GM12878 (cell line): ENCODE measurements around the gene CCDC57. TPM values are rescaled to one million over a fixed set of nuclear protein-coding genes. Genes with fewer than 3 reads are reported as not detected.

ENCODE experiments used
- BRCA1 ChIP-seq: IDR thresholded peaks from 2 replicates; pipeline ENCODE4 v1.6.1; 2011; ENCODE audit warnings: low read depth, low read length, improper control_type of control experiment
- CUX1 ChIP-seq: IDR thresholded peaks from 2 replicates; pipeline ENCODE4 v1.6.1; 2012; ENCODE audit warnings: improper control_type of control experiment, low read depth, low read length; ENCODE audit not compliant: insufficient replicate concordance
- ESRRA ChIP-seq: IDR thresholded peaks from 2 replicates; pipeline ENCODE4 v1.6.1; 2012; ENCODE audit warnings: mild to moderate bottlenecking, low read length, improper control_type of control experiment
- HDAC2 ChIP-seq: fragments of 200-600 bp; sonication (generic); IDR thresholded peaks from 2 replicates; pipeline ENCODE4 v1.6.1; 2017
- HSF1 ChIP-seq: fragments of 150-350 bp; IDR thresholded peaks from 2 replicates; pipeline ENCODE4 v1.6.1; 2014; ENCODE audit warnings: mild to moderate bottlenecking, low read depth, low read length
- IRF3 ChIP-seq: fragments of 450-650 bp; IDR thresholded peaks from 2 replicates; pipeline ENCODE4 v1.6.1; 2014; ENCODE audit warnings: mild to moderate bottlenecking
- JUNB ChIP-seq: IDR thresholded peaks from 2 replicates; pipeline ENCODE4 v1.6.1; 2016; ENCODE audit warnings: antibody characterized with exemption, mild to moderate bottlenecking
- LARP7 ChIP-seq: fragments of 450-650 bp; IDR thresholded peaks from 2 replicates; pipeline ENCODE4 v1.6.1; 2017; ENCODE audit warnings: mild to moderate bottlenecking
- MEF2B ChIP-seq: fragments of 450-650 bp; IDR thresholded peaks from 2 replicates; pipeline ENCODE4 v1.6.1; 2018; ENCODE audit warnings: mild to moderate bottlenecking, moderate library complexity; ENCODE audit not compliant: partially characterized antibody, poor library complexity, severe bottlenecking
- PML ChIP-seq: IDR thresholded peaks from 2 replicates; pipeline ENCODE4 v1.6.1; 2012; ENCODE audit warnings: low read length, inconsistent platforms
- RAD21 ChIP-seq: IDR thresholded peaks from 2 replicates; pipeline ENCODE4 v1.6.1; 2011; ENCODE audit warnings: mild to moderate bottlenecking, low read depth, low read length, moderate library complexity; ENCODE audit not compliant: insufficient read depth
- SRF ChIP-seq, 2 experiments: IDR thresholded peaks; 2 replicates each; pipeline ENCODE4 v1.6.1; 2011; ENCODE audit warnings: low read depth in 2 of 2, low read length in 2 of 2, mild to moderate bottlenecking in 1 of 2, moderate library complexity in 1 of 2
- SUZ12 ChIP-seq: fragments of 200-600 bp; sonication (generic); IDR thresholded peaks from one replicate; pipeline ENCODE4 v1.6.1; 2018; ENCODE audit warnings: antibody characterized with exemption, mild to moderate bottlenecking; ENCODE audit not compliant: unreplicated experiment
- YBX1 ChIP-seq: fragments of 450-650 bp; IDR thresholded peaks from 2 replicates; pipeline ENCODE4 v1.6.1; 2016; ENCODE audit warnings: antibody characterized with exemption
- ZNF24 ChIP-seq: fragments of 450-650 bp; IDR thresholded peaks from 2 replicates; pipeline ENCODE4 v1.6.1; 2017; ENCODE audit warnings: antibody characterized with exemption, mild to moderate bottlenecking
- ZNF384 ChIP-seq: IDR thresholded peaks from 2 replicates; pipeline ENCODE4 v1.6.1; 2012; ENCODE audit warnings: low read depth, mild to moderate bottlenecking, low read length, improper control_type of control experiment, borderline replicate concordance
- ZNF622 ChIP-seq: fragments of 450-650 bp; IDR thresholded peaks from 2 replicates; pipeline ENCODE4 v1.6.1; 2017; ENCODE audit warnings: mild to moderate bottlenecking, inconsistent platforms
- polyA plus RNA-seq, 11 experiments: library from polyadenylated mRNA; depleted of rRNA in 4 of 11; unstranded in 6 of 11; stranded (reverse) in 5 of 11; fragments of >200 nt; fragmentation: Nextera tagmentation in 4 of 11; fragmentation: Illumina TruSeq in 1 of 11; extraction: Ambion mirVana in 4 of 11; extraction: Trizol in 1 of 11; gene quantifications; 1 replicate in 1 of 11; 2 replicates in 10 of 11; pipeline versions ENCODE4 v1.2.1 to v1.2.3, GENCODE V29; 2011 to 2016; ENCODE audit warnings: inconsistent platforms in 2 of 11, missing spikeins in 2 of 11, low read depth in 1 of 11
- total RNA-seq, 4 experiments: library from RNA; depleted of rRNA in 3 of 4; stranded (reverse); fragments of >200 nt in 3 of 4; fragmentation: Illumina TruSeq in 1 of 4; extraction: Trizol in 1 of 4; gene quantifications; 2 replicates each; pipeline versions ENCODE4 v1.2.1 to v1.2.3, GENCODE V29; 2013 to 2021
- TF ChIP-seq, protein P1 (sequence below): fragments of 450-650 bp; IDR thresholded peaks from 2 replicates; pipeline ENCODE4 v1.6.1; 2017; ENCODE audit warnings: antibody characterized with exemption, mild to moderate bottlenecking, moderate library complexity

CCDC57 gene
- total and polyA plus RNA-seq, 10 of the 15 experiments (the other 5 are each of a cell fraction or from before 2014, with no cell fraction given): 5.4 to 123 (median 45.8) TPM

DNA sequence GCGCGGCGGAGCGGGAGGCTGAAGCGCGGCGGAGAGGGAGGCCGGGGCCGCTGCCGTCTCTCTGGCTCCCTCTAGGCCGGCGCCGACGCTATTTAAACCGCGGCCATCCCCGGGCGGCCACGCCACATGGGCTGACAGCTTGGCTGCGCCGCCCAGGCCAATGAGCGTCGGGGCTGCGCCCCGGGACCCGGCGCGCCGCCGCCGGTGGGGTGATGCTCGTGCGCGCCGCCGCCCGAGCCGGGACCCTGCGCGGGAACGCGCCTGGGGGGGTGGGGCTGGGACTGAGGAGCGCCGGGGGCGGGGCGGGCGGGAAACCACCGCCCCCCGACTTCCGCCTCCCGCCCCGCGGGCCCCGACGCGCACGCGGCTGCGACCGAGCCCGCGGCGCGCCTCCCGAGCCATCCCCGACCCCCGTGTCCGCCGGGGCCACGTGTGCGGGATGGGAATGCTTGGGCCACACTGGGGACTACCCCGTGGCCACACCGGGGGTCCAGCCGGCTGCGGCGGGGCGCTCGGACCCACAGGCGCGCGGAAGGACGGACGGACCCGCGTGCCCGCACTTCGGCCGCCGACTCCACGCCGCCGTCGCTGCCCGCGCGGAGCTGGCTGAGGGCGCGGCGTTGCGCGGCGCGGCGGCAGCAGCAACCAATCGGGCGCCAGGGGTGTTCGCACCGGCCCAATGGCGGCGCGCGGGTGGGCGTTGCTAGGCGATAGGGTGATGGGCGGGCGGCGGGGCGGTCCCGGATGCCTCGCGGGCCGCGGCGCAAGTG lies 114.3 kb downstream of the CCDC57 start, which contains the start of gene FASN (continued):
- TF ChIP-seq CUX1 (no peak), MEF2B (no peak), BRCA1 (no peak), PML (peak; percentile 75; the same call in 1 of the 2 replicates), YBX1 (no peak), HSF1 (no peak), IRF3 (peak; percentile 78; the same call in 1 of the 2 replicates), ZNF384 (no peak), ESRRA (no peak), RAD21 (no peak), ZNF622 (no peak), ZNF24 (no peak), LARP7 (peak; percentile 78; the same call in 1 of the 2 replicates), SRF (IDR thresholded peaks at IDR 0.05; ENCODE audit: low read depth in 2 of 2, low read length in 2 of 2) (no peak), JUNB (no peak), HDAC2 (no peak), SUZ12 (no peak)
- TF ChIP-seq, protein P1, sequence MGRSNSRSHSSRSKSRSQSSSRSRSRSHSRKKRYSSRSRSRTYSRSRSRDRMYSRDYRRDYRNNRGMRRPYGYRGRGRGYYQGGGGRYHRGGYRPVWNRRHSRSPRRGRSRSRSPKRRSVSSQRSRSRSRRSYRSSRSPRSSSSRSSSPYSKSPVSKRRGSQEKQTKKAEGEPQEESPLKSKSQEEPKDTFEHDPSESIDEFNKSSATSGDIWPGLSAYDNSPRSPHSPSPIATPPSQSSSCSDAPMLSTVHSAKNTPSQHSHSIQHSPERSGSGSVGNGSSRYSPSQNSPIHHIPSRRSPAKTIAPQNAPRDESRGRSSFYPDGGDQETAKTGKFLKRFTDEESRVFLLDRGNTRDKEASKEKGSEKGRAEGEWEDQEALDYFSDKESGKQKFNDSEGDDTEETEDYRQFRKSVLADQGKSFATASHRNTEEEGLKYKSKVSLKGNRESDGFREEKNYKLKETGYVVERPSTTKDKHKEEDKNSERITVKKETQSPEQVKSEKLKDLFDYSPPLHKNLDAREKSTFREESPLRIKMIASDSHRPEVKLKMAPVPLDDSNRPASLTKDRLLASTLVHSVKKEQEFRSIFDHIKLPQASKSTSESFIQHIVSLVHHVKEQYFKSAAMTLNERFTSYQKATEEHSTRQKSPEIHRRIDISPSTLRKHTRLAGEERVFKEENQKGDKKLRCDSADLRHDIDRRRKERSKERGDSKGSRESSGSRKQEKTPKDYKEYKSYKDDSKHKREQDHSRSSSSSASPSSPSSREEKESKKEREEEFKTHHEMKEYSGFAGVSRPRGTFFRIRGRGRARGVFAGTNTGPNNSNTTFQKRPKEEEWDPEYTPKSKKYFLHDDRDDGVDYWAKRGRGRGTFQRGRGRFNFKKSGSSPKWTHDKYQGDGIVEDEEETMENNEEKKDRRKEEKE: 0 out of 2 replicates have a peak, but pooled peaks have one; percentile 38
